Osteoblast (primary cell): ENCODE data around the gene RPGRIP1L. TPM values are rescaled to one million over a fixed set of nuclear protein-coding genes. Genes with fewer than 3 reads are reported as not detected.
A peak's percentile ranks its signal among the peaks of the same experiment; 100 is the strongest.
"Not testable (repeated sequence)": the region's sequence is repeated elsewhere in the genome, so short reads cannot be mapped to it uniquely, and the experiment has no call there.

Experiments
- DNase-seq: peaks from one replicate; pipeline ENCODE4 v3.0.0; 2011; ENCODE audit warnings: low spot score, mixed read lengths; ENCODE audit not compliant: insufficient read length; ENCODE audit errors: missing footprints
- H2AFZ ChIP-seq: 2 replicates; pipeline ENCODE4 v1.6.0; 2011; ENCODE audit warnings: mild to moderate bottlenecking, low read length
- H3K27ac ChIP-seq: 2 replicates; pipeline ENCODE4 v1.5.1; 2011; ENCODE audit warnings: mild to moderate bottlenecking, low read depth, low read length, moderate library complexity
- H3K27me3 ChIP-seq: 2 replicates; pipeline ENCODE4 v1.6.0; 2012; ENCODE audit warnings: mild to moderate bottlenecking, control low read depth, inconsistent platforms, low read length, moderate library complexity; ENCODE audit not compliant: insufficient read depth
- H3K36me3 ChIP-seq: 2 replicates; pipeline ENCODE4 v1.5.1; 2011; ENCODE audit warnings: mild to moderate bottlenecking, low read length, control low read depth, moderate library complexity; ENCODE audit not compliant: insufficient read depth
- H3K4me1 ChIP-seq: 2 replicates; pipeline ENCODE4 v1.5.1; 2011; ENCODE audit warnings: mild to moderate bottlenecking, low read length, control low read depth, moderate library complexity; ENCODE audit not compliant: insufficient read depth
- H3K4me2 ChIP-seq: 2 replicates; pipeline ENCODE4 v1.6.0; 2011; ENCODE audit warnings: mild to moderate bottlenecking, low read length; ENCODE audit not compliant: insufficient read depth
- H3K4me3 ChIP-seq: fragments of 200-600 bp; sonication (generic); 3 replicates; pipeline ENCODE4 v1.5.1; 2012; ENCODE audit warnings: mild to moderate bottlenecking, low read length, inconsistent platforms; ENCODE audit not compliant: insufficient read depth
- H3K79me2 ChIP-seq: 2 replicates; pipeline ENCODE4 v1.6.0; 2012; ENCODE audit warnings: mild to moderate bottlenecking, low read length, control low read depth, inconsistent platforms; ENCODE audit not compliant: insufficient read depth
- H3K9me3 ChIP-seq: 2 replicates; pipeline ENCODE4 v1.5.1; 2011; ENCODE audit warnings: low read depth, low read length, control low read depth
- H4K20me1 ChIP-seq: 2 replicates; pipeline ENCODE4 v1.6.0; 2012; ENCODE audit warnings: mild to moderate bottlenecking, low read length, control low read depth; ENCODE audit not compliant: insufficient read depth
- total RNA-seq: library from RNA; depleted of rRNA; stranded (reverse); fragments of >200 nt; gene quantifications from 2 replicates; pipeline ENCODE4 v1.2.3, GENCODE V29; 2012
- TF ChIP-seq, protein P1 (sequence below): IDR thresholded peaks from 2 replicates; pipeline ENCODE4 v1.5.1; 2011; ENCODE audit warnings: mild to moderate bottlenecking, low read depth, low read length, moderate library complexity; ENCODE audit errors: extremely low read depth

The RPGRIP1L gene
- total RNA-seq, 1 donor, result 14.1 TPM

GRCh38 chr16:53707671-53708070, 4.0 kb upstream of the RPGRIP1L start:
- peaks cover 14% of the 10 kb centered on the region for H3K4me1 ChIP-seq
- TF ChIP-seq, protein P1, sequence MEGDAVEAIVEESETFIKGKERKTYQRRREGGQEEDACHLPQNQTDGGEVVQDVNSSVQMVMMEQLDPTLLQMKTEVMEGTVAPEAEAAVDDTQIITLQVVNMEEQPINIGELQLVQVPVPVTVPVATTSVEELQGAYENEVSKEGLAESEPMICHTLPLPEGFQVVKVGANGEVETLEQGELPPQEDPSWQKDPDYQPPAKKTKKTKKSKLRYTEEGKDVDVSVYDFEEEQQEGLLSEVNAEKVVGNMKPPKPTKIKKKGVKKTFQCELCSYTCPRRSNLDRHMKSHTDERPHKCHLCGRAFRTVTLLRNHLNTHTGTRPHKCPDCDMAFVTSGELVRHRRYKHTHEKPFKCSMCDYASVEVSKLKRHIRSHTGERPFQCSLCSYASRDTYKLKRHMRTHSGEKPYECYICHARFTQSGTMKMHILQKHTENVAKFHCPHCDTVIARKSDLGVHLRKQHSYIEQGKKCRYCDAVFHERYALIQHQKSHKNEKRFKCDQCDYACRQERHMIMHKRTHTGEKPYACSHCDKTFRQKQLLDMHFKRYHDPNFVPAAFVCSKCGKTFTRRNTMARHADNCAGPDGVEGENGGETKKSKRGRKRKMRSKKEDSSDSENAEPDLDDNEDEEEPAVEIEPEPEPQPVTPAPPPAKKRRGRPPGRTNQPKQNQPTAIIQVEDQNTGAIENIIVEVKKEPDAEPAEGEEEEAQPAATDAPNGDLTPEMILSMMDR, result no peak
- peaks cover 8% of the 10 kb centered on the region for H4K20me1 ChIP-seq
- H3K79me2 ChIP-seq, result peaks cover 89% of the 10 kb centered on the region
- H3K9me3 ChIP-seq, result no peaks in the 10 kb centered on the region
- H3K36me3 ChIP-seq, result peaks cover 4% of the 10 kb centered on the region
- DNase-seq, result no peak
- H3K27me3 ChIP-seq, result no peaks in the 10 kb centered on the region
- H3K4me3 ChIP-seq, result no peak overlapping the region
- no peak overlapping the region for H3K27ac ChIP-seq
- no peak overlapping the region for H3K4me2 ChIP-seq
- H2AFZ ChIP-seq, result no peak overlapping the region

DNA sequence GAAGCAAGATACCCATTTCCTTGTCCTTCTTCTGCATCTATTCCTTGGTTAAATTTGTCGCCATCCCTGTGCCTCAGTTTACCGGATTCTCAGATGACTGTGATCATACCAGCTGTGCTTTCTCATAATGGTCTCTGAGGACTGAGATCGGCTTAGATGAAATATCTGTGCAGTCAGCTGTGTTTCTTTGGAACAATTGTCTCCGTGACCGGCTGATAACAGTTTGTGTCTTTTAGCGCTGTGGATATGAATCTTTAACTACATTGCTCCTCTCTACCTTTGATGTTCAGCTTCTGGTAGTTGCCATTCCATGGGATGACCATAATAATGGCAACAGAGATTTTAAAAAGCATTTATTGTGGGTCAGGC, 770 bp upstream of the RPGRIP1L start:
- peaks cover 74% of the 10 kb centered on the region for H3K79me2 ChIP-seq

DNA sequence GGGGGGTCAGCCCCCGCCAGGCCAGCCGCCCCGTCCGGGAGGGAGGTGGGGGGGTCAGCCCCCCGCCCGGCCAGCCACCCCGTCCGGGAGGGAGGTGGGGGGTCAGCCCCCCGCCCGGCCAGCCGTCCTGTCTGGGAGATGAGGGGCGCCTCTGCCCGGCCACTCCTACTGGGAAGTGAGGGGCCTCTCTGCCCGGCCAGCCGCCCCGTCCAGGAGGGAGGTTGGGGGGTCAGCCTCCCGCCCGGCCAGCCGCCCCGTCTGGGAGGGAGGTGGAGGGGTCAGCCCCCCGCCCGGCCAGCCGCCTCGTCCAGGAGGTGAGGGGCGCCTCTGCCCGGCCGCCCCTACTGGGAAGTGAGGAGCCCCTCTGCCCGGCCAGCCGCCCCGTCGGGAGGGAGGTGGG, 5.4 kb downstream of the RPGRIP1L start:
- H3K9me3 ChIP-seq, H2AFZ ChIP-seq, DNase-seq, H3K27me3 ChIP-seq, H4K20me1 ChIP-seq, H3K4me2 ChIP-seq, H3K4me3 ChIP-seq, H3K27ac ChIP-seq: not testable (repeated sequence)
- Histone ChIP-seq H3K4me1 (peaks cover 14% of the 10 kb centered on the region), H3K36me3 (peaks cover 27% of the 10 kb centered on the region), H3K79me2 (peaks cover 18% of the 10 kb centered on the region)

More for the DNA sequence above, 770 bp upstream of the RPGRIP1L start:
- Histone ChIP-seq H3K4me1 (peaks cover 14% of the 10 kb centered on the region), H3K9me3 (no peaks in the 10 kb centered on the region), H3K36me3 (peaks cover 13% of the 10 kb centered on the region), H3K27me3 (no peaks in the 10 kb centered on the region), H3K4me3 (peak overlapping the region; percentile 88), H2AFZ (peak overlapping the region; percentile 96), H3K4me2 (peak overlapping the region; percentile 92), H4K20me1 (peaks cover 3% of the 10 kb centered on the region), H3K27ac (peak overlapping the region; percentile 85)
- TF ChIP-seq, protein P1, result no peak
- peak; percentile 64 for DNase-seq

- Histone ChIP-seq H3K27ac (peak overlapping the region; percentile 96), H4K20me1 (no peaks in the 10 kb centered on the region), H3K9me3 (no peaks in the 10 kb centered on the region), H3K4me3 (no peak overlapping the region), H2AFZ (peak overlapping the region; percentile 8), H3K4me2 (no peak overlapping the region), H3K27me3 (no peaks in the 10 kb centered on the region), H3K36me3 (peaks cover 42% of the 10 kb centered on the region), H3K4me1 (peaks cover 10% of the 10 kb centered on the region), H3K79me2 (no peaks in the 10 kb centered on the region)
- DNase-seq, result peak; percentile 93
- TF ChIP-seq, protein P1, result no peak
These were observed 8.6 kb downstream of the RPGRIP1L start for GRCh38 chr16:53695070-53695469.
